DMS79 treated with DMSO at 0.1 percent for 48 hours (cell line): ENCODE data around the gene MILR1.
"Not testable (repeated sequence)": the region's sequence is repeated elsewhere in the genome, so short reads cannot be mapped to it uniquely, and the experiment has no call there.

Experiments
- DNase-seq: peaks from one replicate; lab custom pipeline; 2025; lab: John Stamatoyannopoulos, UW

Gene MILR1

DNA sequence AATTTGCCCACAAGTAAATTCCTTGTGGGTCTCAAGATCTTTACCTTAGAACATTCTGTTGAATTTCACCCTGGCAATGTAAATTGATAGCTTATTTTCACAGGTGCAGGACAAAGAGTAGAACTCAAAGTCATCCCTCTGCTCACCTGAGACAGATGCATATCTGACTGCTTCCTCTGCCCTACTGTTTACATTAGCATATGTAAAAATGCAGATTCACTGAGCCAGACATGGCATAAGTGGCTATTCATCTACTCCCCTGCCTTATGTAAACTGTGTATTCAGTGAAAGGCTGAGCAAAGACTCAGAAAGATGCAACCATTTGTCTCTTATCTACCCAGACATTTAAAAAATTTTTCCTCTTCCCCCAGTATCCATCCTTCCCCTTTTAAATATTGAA is 22.3 kb upstream of the MILR1 start:
- DNase-seq = no peak

DNA sequence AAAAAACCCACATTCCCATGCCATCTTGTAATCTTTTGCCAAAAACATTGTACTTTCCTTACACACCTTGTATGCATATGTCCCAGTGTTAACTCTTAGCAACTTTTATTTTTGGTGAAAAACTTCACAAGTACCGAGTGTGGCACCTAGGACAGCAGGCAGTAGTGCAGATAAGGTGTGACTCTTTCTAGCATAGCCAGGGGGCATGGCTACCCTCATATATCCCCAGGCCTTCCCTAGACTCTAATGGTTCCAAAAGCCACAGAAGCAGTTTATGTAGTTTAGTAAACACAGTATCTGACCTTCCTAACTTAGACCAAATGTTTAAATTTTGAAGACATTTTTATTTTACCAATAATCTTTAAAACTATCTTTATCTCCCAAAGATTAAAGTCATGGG is 20.5 kb upstream of the MILR1 start:
- no peak for DNase-seq

DNA sequence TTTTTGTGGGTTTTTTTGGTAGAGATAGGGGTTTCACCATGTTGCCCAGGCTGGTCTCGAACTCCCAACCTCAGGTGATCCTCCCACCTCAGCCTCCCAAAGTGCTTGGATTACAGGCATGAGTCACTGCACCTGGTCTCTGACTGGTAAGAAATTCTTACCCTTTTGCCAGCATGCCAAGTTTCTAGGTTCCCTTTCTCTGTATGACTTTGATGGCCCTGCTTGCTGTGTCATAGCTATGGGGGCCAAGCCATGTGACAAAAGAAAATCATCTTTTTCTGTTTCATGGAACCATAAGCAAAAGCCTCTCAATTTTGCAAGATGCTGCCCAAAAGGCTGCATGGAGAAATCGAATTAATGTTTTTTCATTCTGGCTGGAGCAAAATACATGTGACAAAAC is 18.9 kb upstream of the MILR1 start:
- not testable (repeated sequence) for DNase-seq

DNA sequence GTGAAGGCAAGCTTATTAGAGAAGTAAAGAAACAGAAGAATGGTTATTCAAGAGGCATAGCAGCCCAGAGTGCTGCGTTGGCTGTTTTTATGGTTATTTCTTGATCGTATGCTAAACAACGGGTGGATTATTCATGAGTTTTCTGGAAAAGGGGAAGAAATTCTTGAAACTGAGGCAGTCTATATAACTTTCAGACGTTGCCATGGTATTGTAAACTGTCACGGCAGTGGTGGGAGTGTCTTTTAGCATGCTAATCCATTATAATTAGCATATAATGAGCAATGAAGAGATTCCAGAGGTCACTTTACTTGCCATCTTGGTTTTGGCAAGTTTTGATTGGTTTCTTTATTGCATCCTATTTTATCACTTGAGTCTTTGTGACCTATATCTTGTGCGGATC is 17.4 kb upstream of the MILR1 start:
- DNase-seq = no peak

DNA sequence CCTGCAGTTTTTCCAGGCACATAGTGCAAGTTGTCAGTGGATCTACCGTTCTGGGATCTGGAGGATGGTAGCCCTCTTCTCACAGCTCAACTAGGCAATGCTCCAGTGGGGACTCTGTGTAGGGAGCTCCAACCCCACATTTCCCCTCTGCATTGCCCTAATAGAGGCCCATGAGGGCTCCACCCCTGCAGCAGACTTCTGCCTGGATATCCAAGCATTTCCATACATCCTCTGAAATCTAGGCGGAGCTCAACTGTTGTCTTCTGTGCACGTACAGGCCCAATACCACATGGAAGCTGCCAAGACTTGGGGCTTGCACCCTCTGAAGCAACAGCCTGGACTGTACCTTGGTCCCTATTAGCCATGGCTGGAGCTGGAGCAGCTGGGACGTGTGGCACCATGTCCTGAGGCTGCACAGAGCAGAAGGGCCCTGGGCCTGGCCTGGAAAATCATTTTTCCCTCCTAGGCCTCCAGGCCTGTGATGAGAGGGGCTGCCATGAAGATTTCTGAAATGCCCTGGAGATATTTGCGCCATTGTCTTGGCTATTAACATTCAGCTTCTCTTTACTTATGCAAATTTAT is 10.9 kb upstream of the MILR1 start:
- DNase-seq = no peak

DNA sequence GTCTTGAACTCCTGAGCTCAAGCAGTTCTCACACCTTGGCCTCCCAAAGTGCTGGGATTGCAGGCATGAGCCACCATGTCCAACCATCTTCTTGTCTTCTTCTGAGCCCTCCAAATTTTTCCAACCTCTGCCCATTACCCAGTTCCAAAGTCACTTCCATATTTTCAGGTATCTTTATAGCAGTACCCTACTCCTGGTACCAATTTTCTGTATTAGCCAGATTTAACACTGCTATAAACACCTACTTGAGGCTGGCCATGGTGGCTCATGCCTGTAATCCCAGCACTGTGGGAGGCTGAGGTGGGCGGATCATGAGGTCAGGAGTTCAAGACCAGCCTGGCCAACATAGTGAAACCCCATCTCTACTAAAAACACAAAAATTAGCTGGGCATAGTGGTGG is 9.4 kb upstream of the MILR1 start:
- not testable (repeated sequence) for DNase-seq

DNA sequence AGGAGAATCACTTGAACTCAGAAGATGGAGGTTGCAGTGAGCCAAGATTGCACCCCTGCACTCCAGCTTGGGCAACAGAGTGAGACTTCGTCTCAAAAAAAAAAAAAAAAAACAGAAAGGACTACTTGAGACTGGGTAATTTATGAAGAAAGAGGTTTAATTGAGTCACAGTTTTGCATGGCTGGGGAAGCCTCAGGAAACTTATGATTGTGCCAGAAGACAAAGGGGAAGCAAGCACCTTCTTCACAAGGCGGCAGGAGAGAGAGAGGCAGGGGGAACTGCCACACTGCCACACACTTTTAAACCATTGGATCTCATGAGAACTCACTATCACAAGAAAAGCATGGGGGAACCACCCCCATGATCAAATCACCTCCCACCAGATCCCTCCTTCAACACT is 9.0 kb upstream of the MILR1 start:
- no peak for DNase-seq

DNA sequence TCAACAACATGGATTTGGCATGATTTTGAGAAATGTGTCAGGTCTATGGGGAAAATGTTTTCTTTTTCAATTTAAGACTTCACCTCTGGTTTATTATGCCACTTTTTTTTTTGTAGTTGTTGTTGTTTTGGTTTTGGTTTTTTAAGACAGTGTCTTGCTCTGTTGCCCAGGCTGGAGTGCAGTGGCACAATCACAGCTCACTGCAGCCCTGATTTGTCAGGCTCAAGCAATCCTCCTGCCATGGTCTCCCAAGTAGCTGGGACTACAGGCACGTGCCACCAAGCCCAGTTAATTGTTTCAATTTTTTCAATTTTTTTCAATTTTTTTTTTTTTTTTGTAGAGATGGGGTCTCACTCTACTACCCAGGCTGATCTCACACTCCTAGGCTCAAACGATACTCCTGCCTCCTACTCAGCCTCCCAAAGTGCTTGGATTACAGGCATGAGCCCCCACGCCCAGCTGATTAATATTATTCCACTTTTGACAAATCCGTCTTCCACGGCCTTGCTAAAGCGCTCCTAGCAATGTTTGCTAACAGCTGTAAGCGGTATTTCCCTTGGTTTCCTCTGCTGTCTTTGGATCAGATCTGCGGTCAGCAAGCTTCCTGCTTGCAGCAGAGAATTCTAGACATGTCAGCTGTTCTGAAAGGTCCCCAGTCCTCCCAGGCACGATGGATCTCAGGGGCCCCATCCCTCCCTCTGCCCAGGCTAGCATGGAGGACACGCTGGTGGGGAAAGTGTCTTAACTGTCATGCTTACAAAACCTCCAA is 7.0 kb upstream of the MILR1 start:
- no peak for DNase-seq

DNA sequence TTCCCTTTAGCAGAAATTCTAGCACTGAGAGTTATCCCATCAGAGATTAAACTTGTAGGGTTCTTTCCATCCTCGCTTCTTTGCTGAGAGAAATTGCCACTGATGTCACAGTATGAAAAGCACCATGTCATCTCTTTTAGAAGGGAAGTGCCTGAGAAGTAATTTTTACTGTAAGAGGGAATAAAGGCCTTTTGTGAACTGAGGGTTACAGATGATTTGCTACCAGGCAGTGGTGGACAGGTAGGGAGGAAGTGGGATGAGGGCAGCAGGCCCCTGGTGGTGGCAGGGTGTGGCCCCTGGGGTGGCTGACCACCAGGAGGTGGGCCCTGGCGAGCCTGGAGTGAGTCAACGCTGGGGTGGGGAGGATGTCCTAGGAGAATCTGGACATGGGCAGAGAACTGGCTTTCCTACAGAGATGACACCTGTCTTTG is 6.4 kb upstream of the MILR1 start:
- no peak for DNase-seq

DNA sequence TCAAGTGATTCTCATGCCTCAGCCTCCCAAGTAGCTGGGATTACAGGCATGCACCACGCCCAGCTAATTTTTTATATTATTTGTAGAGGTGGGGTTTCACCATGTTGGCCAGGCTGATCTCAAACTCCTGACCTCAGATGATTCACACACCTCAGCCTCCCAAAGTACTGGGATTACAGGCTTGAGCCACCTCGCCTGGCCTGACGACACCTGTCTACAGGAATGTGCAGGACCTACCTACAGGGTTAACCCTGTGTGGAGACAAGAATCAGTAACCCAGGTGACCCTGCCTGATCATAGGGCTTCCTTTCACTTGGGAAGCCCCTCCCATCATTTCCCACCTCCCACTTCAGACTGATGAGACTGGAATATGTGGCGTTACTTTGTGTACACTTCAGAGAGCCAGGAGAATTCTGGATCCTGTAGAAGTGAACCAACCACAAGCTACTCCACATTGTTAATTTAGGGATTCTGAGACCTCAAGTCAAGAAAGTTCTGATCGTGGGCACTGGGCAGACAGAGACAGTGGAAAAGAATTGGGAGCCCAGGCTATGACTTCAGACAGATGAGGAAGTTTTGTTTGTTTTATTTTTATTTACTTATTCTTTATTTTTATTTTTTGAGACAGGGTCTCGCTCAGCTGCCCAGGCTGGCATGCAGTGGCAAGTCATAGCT is 5.7 kb upstream of the MILR1 start:
- no peak for DNase-seq

DNA sequence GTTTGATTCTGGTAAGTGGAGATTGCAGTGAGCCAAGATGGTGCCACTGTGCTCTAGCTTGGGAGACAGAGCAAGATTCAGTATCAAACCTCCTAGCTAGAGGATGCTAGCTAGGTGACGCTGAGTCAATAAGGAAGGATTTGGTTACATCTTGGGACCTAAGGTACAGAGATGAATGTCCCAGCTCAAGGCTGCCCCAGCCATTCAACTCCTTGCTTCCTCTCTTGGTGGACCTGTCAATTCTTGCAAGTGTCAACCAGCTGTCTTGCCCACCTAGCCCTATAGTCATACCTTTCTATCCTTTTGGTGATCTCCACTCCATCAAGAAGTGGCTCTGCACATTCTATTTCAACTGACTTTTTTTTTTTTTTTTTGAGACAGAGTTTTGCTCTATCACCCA is 1.4 kb upstream of the MILR1 start:
- DNase-seq = no peak

DNA sequence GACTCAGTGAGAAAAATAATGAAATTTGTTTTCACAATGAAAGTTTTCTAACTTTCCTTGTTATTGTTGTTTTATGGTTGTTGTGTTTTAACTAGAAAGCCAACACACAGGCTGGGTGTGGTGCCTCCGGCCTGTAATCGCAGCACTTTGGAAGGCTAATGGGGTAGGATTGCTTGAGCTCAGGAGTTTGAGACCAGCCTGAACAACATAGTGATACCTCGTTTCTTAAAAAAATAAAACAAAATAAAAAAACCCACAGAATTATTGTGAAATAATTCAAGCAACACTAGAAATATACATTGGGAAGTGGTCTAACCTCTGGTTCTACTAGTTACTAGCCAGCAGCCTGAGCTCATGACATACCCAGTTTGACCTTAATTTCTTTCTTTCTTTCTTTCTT is 630 bp downstream of the MILR1 start:
- DNase-seq = no peak

DNA sequence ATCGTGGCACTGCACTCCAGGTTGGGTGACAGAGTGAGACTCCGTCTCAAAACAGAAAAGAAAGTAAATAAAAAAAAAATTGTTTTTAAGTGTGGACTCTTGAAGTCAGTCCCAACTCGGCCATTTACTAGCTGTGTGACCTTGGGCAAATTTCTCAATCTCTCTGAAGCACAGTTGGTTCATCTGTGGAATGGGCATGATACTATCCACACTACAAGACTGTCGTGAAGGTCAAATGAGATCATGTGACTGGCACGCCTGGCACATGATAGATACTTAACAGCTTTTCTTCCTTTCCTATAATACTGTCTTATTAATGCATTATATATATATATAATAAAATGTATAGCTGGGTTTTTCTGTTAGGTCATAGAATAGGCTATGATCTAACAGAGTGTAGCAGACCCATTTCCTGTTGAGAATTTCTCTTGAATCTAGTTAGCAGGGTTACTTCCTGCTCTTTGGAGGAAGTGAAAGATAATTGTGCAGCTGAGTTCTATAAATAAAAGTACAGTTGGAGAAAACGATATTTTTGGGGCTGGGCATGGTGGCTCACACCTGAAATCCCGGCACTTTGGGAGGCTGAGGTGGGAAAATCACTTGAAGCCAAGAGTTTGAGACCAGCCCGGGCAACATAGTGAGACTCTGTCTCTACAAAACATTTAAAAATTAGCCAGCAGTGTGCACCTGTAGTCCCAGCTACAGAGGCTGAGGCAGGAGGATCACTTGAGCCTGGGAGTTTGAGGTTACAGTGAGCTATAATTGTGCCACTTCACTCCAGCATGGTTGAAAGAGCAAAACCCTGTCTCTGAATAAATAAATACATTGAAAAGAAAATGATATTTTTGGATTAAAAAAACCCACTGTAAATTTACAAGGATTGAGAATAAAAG is 7.3 kb downstream of the MILR1 start:
- no peak for DNase-seq

DNA sequence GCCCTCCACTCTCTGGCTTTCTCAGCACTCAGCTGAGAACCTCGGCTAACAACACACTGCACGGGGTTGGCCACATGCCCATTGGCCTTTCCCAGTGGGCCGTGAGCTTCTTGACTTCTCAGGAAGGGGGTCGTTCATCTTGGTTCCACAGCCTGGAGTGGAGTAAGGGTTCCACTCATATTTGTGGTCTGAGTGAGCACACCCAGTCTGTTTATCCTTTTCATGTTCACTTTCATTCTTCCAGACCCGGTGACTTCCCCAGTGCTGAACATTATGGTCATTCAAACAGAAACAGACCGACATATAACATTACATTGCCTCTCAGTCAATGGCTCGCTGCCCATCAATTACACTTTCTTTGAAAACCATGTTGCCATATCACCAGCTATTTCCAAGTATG is 8.2 kb downstream of the MILR1 start:
- peak; percentile 1 for DNase-seq

DNA sequence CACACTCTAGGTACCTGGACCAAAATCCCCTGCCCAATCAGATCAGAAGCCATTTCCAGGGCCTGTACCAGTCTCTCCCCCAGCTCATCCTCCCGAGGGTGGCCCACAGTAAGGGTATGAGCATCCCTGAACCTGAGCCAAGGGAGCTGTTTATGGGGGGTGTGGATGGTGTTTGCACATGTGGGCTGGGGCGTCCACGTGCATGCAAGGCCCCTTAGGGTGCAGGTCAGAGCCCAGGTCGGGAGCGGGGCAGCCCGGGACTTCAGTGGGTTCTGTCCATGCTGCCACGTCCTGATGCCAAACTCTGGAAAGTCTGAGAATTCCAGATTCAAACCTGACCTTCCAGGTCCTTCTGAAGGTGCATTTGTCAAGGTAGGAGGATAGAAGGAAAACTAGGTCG is 9.8 kb downstream of the MILR1 start:
- DNase-seq = no peak

DNA sequence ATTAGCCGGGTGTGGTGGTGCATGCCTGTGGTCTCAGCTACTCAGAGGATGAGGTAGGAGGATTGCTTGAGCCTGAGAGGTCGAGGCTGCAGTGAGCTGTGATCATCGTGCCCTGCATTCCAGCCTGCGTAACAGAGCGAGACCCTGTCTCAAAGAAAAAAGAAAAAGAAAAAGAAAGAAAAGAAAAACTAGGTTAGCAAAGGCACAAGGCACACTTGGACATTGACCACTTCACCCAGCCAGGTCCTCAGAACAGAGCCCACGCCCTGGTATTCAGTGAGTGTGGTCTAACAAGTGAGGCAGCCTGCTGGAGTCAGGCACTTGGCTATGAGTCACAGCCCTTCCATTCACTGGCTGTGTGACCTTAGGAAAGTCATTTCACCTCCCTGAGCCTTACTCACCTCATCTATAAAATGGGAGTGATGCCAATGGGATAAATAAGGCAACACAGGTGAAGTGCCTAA is 10.4 kb downstream of the MILR1 start:
- DNase-seq = no peak

DNA sequence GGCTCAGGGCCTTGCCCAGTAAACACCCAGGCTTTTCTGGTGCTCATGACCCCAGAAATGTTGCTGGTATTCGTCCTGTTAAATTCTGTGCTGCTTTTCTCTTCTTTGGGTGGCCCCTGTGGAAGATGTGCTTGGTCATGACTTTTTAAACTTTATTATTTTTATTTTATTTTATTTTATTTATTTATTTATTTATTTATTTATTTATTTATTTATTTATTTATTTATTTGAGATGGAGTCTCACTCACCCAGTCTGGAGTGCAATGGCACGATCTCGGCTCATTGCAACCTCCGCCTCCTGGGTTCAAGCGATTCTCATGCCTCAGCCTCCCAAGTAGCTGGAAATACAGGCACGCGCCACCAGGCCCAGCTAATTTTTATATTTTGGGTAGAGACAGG is 10.9 kb downstream of the MILR1 start:
- not testable (repeated sequence) for DNase-seq

DNA sequence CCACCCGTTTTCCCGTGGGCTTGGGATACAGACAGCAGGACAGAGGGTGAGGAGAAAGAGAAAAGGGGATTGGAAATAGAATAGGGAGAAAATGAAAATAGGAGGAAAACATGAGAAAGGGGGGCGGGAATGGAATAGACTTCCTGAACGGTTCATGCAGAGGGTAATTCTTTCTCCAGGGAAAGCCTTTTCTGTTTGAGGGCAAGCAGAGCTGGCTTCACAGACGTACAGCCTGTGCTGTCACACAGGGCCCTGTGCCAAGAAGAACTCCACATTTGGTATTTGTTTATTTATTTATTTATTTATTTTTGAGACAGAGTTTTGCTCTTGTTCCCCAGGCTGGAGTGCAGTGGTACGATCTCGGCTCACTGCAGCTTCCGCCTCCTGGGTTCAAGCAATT is 12.0 kb downstream of the MILR1 start:
- DNase-seq = no peak

DNA sequence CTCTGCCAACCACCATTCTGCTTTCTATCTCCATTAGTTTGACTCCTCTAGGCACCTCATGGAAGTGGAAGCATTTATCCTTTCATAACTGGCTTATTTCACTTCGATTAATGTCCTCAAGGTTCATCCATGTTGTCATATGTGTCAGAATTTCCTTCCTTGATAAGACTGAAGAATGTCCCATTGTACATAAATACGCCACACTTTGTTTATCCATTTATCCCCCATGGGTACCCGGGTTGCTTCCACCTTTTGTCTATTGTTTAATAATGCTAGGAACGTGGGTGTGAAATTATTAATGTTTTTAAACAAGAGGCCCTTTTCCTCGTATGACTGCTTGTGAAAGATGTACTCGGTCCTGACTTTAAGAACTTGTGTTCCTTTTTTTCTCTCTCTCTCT is 12.9 kb downstream of the MILR1 start:
- no peak for DNase-seq

DNA sequence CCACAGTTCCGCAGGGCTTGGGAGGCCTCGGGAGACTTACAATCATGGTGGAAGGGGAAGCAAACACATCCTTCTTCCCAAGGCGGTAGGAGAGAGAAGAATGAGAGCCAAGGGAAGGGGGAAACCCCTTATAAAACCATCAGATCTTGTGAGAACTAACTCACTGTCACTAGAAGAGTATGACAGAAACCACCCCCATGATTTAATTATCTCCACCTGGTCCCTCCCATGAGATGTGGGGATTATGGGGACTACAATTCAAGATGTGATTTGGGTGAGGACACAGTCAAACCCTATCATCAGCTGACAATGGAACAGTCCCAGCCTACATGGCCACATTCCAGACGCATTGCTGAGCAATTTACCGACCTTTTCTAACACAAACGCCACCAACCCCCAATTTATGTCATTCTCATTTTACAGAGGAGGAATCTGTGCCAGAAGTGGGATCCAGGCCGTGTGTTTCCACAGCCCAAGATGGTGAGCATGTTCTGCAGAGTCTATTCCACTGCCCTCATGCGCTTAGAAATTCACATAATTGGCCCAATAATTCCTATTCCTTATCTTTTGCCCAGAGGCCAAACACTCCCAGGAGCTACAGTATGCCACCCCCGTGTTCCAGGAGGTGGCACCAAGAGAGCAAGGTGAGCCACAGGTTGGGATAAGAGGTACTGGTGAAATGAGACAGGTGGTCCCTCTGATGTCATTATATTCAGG is 17.3 kb downstream of the MILR1 start:
- DNase-seq = no peak

DNA sequence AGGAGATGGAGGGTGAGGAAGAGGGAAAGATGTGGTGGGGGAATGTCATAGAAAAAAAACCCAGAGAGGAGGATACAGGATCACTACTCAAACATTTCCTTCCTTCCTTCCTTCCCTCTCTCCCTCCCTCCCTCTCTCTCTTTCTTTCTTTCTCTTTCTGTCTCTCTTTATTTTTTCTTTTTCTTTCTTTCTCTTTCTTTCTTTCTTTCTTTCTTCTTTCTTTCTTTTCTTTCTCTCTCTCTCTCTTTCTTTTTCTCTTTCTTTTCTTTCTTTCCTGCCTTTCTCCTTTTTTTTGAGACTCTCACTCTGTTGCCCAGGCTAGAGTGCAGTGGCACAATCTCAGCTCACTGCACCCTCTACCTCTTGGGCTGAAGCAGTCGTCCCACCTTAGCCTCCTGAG is 17.9 kb downstream of the MILR1 start:
- not testable (repeated sequence) for DNase-seq

DNA sequence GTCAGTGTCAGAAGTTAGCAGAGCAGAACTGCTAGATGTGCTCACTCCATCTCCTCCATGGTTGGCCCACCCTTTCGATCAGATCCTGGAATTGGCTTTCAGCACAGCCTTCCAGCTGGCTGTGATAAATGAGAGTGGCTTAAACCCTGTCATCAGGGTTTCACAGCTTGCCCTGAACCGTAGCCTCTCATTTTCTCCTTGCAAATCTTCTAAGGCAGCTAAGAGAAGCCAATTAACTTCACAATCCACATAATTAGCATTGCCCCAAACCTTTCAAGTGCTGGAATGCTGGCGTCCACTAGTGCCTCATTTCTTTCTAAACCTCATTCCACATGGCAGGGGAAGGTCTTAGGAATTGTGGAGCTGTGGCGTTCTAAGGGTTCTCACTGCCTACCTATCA is 21.7 kb downstream of the MILR1 start:
- DNase-seq = no peak
